NCI-H446 (cell line): ENCODE data around the gene KIAA1191.

Experiments used
- DNase-seq, 2 experiments: peaks; one replicate each; lab custom pipeline; 2025; lab: John Stamatoyannopoulos, UW

The KIAA1191 gene

DNA sequence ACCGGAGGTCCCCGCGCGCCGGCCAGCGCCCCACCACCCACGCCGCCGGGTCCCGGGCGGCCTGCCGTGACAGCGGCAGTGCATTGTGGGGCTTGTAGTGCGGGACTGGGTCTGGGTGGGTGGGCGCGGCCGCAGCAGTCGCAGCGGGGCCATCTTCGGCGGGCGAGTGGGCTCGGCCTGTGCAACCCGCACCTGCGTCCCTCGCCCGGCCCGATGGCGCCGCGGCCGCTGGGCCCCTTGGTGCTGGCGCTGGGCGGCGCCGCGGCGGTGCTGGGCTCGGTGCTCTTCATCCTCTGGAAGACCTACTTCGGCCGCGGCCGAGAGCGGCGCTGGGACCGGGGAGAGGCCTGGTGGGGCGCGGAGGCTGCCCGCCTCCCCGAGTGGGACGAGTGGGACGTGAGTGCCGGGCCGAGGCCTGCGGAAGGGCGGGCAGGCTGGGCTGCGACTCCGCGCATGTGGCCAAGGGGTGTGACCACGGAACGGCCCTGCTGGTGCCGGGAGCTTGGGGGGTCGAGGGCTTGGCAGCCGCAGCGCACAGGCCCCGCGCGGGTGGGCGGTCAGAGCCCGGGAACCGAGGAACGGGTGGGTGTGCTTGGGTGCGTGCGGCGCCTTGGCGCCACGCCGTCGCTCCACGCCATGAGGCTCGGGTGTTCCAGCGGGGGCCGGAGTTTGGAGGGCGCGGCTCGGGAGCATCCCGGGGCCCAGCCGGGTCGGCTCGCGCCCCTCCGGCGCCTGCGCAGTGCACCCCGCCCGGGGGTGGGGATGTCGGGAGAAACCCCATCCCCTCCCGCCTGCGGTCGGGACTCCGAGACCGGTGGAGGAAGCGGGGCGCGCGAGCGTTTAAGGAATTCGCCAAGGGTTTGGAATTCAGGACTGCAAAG is 4.0 kb upstream of the KIAA1191 start, which contains the start of gene ARL10:
Gene ARL10 (plus strand): TSS at position 137 of the 881 bp plus-strand sequence. CDS start 77 bp downstream, at position 214.
- DNase-seq: peak in 1 of 2 experiments; percentile 44

GRCh38 chr5:176364765-176365350 is 3.3 kb upstream of the KIAA1191 start:
- no peak for DNase-seq

- DNase-seq: no peak
Observed at GRCh38 chr5:176362233-176362490, 598 bp upstream of the KIAA1191 start.

DNA sequence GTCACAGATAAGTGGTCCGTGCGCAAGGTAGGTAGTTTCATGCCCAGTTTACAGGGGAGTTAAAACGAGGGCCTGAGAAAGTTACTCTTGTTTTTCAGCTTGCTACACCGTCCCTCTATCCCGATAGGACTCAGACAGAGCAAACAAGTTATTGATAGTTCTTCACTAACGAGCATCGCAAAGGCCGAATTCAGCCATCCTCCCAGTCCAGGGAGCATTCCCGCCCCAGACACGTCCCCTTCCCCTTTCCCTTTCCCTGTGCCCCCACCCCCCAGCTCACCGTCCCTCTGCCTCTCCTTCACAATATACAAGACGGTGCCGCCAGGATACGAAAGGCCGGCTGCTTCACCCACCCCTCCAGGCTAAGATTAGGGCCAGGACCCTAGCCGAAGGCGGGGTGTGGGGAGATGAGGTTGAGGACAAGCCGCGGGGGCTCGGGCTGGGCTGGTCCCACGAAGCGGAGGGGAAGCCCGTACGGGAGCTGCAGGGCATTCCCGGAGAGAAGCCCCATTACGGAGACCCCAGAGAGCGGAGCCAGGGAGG is 599 bp downstream of the KIAA1191 start:
- peak in 1 of 2 experiments; percentile 50 for DNase-seq

GRCh38 chr5:176359658-176360057 is 1.9 kb downstream of the KIAA1191 start:
- no peak for DNase-seq

DNA sequence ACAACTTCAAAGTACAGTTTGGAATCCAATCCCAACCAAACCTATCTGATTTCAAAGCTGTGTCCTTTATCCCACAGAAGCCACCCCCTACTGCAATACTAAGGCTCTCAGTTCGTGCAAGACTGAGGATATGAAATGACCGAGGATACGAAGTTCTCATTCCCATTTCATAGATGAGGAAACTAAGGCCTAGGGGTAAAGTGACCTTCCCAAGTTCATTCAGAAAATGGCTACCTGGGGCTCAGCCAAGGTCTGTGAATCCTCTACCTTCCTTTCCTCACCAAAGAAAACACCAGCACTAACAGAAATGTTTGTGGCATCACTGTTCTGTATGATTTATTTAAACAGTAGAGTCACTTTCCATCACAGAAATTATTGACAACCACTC is 5.4 kb downstream of the KIAA1191 start:
- no peak for DNase-seq

DNA sequence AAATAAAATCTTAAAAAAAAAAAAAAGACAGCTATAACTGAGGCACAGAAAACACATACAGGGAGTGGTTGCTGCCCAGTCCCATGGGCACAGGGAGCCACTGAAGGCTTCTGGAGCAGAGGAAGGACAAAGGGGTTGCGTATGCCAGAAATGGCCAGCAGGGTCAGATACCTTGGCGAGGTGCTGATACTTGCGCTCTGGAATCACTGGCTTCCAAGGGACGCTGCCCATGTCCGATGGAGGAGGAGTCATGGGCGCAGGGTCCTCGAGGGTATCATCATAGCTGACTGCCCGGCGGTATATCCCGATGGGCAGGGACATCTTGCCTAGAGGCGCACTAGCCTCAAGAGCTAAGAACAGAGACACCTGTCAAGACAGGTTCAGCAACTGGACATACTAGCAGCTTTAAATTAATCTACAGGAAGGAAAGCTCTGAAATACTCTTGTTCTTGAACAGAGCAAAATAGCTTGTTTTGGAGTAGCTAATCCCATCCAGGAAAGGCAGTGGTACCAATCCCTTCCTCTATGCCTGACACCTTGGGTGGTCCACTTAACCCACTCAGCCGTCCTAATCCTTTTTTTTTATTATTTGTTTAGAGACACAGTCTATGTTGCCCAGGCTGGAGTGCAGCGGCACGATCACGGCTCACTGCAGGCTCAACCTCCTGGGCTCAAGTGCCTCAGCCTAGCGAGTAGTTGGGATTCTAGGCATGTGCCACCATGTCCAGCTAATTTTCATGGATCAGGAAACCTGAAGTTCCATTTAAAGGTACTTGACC is 6.0 kb downstream of the KIAA1191 start:
- no peak for DNase-seq

DNA sequence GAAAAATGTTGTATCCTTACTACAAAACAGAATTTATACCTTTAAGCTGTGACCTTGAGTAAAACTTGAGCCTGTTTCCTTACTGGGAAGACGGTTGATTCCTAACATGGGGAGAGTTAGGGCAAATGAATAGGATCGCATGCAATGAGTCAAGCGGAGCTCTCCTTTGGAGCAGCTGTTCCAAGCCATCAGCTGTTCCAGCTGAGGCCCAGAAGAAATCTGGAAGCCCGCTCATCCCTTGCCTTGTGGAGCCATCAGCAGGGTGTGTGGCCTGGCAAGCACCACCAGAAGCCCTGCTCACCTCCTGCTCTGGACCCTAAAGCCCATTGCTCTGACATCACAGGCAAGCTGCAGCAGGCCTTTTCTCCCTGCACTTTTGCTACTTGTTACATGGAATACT is 8.0 kb downstream of the KIAA1191 start:
- DNase-seq: no peak

DNA sequence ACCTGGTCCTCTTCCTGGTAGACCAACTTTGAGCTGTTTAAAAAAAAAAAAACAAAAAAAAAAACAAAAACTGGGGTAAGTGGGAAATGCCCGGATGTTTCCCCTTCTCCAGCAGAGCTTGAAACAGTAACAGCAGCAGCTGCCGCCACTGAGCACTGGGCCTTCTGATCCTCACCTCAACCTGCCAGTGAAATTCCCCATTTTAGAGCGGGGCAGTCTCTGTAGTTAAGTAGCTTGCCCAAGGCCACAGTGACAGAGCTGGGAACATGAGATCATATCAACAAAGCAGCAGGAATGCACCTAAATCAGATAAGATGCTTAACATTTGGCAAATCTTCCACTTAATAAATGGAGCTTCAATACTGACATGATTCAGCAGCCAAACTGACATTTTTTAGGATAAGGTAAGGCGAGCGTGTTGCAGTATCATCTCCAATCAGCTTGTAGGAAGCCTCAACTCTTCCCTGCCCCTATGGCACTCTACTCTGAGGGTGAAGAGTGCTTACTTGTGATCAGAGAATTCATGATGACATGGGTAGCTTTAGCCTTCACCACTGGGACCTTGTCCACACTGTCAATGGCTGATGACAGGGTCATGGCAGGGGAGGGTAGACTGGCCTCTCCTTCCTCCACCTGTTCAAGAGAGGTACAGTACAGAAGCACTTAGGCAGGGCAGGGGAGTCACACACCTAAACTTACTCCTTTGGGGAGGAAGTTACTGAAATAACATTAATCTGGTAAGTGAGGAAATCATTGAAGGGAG is 9.3 kb downstream of the KIAA1191 start:
- no peak for DNase-seq

GRCh38 chr5:176350416-176350815 is 11.1 kb downstream of the KIAA1191 start:
- no peak for DNase-seq

DNA sequence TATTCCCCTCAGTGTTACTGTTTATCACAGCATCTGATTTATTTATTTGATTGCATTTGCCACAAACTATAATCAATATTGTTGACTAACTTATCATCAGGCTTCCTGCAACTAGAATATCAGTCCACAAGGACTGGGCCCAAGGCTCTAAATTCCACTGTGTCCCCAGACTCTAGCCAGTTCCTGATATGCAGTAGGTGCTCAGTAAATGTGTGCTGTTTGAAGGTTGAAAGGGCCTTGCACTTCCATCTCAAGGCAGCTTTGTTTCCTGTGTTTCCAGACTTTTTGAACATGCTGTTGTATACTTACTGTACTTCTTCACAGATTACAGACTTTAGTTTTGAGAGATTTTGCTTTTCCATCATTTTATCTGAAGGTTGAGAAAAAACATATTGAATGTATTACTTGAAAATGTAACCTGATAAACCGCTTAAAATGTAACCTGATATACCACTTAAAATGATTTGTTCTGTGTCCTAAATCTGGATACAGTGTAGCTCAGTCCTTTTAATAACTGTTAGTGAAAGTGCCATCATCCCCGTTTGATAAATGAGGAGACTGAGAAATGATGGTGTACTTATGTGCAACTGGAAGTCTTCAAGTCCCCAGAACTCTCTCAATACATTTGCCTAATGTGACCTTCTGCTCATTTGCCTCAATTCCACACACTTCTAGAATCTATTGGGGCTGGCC is 18.7 kb downstream of the KIAA1191 start:
- no peak for DNase-seq

DNA sequence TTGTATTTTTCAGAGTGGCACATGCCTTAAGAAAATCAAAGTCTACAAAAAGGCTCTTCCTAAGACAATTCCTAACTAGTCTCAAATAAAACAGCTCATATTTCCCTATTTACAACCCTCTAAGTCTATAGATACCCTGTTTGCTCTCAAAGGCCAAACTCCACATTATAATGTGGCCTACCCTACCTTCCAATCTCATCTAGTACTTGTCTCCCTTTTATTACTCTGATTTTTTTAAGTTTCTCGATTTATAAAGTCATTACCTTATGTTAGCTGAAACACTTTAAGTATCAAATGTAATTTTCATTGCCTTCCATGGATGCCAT is 19.4 kb downstream of the KIAA1191 start:
- no peak for DNase-seq

GRCh38 chr5:176341325-176342157 is 20.0 kb downstream of the KIAA1191 start:
- no peak for DNase-seq

- no peak for DNase-seq
Observed at GRCh38 chr5:176339304-176339703, 22.3 kb downstream of the KIAA1191 start.

DNA sequence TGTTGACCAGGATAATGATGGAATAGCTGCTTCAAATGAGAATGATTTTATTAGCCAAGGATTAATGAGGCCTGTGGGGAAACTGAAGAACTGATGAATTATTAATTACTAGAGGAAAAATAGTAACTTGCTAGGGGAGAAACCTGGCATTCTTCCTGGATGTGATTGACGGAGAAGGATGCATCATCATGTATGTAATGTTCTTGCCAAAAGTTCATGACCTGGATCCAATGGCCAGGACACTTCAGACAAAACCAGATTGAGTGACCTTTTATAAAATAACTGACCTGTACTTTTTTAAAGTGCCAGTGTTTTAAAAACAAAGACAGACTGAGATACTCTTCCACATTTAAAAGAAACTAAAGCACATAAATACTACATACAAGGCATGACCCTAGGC is 23.7 kb downstream of the KIAA1191 start:
- DNase-seq: no peak

GRCh38 chr5:176334031-176334770 is 27.4 kb downstream of the KIAA1191 start:
- no peak for DNase-seq

DNA sequence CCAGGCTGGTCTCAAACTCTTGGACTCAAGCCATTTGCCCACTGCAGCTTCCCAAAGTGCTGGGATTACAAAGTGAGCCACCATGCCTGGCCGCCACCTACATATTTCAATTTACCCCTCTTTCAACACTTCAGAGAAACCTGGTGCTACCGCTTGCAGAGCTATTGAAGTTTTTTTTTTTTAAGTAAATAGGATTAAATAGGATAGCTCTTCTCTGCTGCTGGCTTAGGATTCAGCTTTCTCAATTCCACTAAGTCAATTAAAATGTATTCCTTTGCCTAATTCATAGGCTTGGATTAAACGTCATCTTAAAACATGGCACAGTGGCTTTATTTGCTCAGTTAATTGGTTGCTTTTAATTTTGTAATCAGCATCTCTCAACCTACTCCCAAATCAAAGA is 41.0 kb downstream of the KIAA1191 start:
- DNase-seq: no peak

DNA sequence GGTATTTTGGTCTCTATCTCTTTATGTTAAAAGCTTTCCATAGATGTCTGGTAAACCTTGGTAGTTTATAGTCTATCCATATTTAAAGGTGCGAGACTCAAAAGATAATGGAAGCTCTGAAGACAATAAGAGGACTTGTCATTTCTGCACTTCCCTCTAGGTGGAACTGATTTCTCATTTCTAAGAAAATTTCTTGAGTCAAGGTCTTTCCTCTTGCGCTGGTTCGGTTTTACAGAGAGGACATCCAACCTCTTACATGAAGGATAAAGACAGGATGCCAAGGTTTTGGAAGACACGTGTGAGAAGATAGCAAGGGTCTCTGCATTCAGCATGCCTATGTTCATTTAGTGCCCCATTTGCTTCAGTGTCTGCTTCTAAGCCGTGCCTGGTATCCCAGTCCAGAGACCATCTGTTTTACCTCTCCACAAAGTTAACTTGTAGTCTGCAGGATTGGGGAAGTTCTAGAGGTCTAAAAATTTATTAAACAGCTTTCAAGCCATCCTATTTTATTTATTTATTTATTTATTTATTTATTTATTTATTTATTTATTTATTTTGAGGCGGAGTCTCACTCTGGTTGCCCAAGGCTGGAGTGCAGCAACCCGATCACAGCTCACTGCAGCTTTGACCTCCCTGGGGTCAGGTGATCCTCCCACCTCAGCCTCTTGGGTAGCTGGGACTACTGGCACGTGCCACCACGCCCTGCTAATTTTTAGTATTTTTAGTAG is 41.6 kb downstream of the KIAA1191 start:
- DNase-seq: no peak
